ENCODE measurements around the gene H2BK1. TPM values are rescaled to one million over a fixed set of nuclear protein-coding genes. Genes with fewer than 3 reads are reported as not detected.

The H2BK1 gene
- total RNA-seq, 2 donors from 2014 or later = 3.4 to 4.4 TPM

DNA sequence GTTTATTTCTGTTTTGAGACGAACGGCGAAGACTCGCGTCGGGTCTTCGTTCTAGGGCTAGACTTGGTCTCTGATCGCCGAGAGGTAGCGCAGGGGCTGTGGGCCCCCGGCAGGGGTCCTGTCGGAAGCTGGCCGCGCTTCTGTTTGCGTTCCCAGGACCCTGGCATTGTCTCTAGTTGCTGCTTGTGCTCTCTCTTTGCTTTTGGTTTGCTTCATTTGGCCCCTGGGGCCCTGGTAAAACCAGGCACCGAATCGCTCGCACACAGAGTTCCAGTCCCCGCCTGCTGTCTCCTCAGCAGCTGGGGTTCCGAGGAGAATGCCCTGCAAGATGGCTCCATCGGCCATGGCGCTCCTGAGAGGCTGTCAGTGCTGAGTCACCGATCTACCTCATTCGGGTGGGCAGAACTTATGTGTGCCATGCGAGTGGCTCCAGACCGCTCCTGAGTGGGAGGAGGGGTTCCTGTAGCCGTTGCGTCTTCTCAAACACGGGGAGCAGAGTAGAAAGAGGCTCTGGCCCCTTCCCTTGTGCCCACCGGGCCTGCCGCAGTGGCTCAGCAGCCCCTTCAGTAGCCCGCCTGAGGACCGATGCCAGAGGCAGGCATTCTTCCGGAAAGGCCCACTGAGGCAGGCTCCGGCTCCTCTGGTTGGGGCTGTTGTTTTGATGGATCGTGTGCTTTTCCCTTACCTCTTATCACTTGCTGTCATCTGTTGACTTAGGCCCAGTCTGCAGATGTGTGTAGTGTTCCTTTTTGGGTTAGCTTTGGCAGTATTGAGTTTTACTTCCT lies 22.8 kb upstream of the H2BK1 start:
- H3K9me3 Mint-ChIP-seq = no peaks in the 10 kb centered on the region
- no peaks in the 10 kb centered on the region for H3K27me3 Mint-ChIP-seq (ENCODE audit: low read depth)
- peak overlapping the region; percentile 99 for H3K27ac Mint-ChIP-seq
- peak overlapping the region; percentile 100 for H3K4me3 Mint-ChIP-seq
- H3K36me3 Mint-ChIP-seq (ENCODE audit: insufficient read depth in 2 of 2) = peaks cover 5 to 10% of the 10 kb centered on the region in 2 donors
- H3K4me1 Mint-ChIP-seq (ENCODE audit: low read depth) = peaks cover 32% of the 10 kb centered on the region
- DNase-seq (peak; percentile 76 to 86), ATAC-seq (replicated peaks in 1 of 2) (peak; percentile 83 to 85)

DNA sequence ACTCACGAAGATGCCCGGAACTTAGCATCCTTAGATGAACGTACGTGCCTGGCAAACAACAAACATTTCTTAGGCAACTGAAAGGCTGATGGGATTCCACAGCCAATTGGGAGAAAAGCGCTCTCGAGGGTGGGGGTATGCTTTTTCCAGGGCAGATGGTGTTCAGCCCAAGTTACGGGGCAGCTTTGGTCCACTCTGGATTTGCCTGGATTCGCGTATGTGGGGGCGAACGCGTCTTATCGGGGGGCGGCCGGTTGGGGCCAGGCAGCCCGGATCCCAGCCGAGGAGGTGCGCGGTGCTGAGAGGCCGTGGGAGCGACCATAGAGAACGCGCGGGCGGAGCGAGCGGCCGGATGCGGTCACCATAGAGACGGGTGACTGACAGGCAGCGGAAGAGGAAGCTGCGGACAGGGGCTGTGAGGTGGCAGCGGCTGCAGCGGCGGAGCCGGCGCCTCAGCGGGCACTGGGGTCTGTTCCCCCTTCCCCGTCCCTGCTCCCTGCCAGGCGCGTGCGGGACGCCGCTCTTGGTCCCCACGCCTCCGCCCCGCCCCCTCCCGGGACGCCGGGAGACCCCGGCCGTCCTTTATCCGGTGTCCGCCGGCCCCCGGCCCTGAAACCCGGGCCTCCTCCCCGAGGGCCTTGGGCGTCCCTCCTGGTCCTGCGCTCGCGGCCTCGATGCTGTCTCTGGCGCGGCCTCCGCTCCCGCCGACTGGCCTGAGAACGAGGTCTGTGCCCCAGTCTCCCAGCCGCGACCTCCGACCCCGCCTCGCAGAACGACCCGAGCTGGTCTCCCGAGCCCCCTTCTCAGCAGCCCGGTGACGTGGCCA lies 22.0 kb upstream of the H2BK1 start, which contains the start of gene CHPF2:
Gene CHPF2, plus strand, starts transcription at position 393 of the 826 bp plus-strand sequence. CDS start 1,529 bp downstream, outside the sequence.
- Mint-ChIP-seq H3K27me3 (ENCODE audit: low read depth) (no peaks in the 10 kb centered on the region), H3K4me3 (peak within 1 kb of the TSS; percentile 100), H3K36me3 (ENCODE audit: insufficient read depth in 2 of 2) (peaks cover 5 to 10% of the 10 kb centered on the region in 2 donors), H3K4me1 (ENCODE audit: low read depth) (peaks cover 38% of the 10 kb centered on the region), H3K9me3 (no peaks in the 10 kb centered on the region), H3K27ac (peak within 1 kb of the TSS; percentile 99)
- ATAC-seq (replicated peaks in 1 of 2) = peak; percentile 94 to 96
- peak; percentile 94 to 96 for DNase-seq

DNA sequence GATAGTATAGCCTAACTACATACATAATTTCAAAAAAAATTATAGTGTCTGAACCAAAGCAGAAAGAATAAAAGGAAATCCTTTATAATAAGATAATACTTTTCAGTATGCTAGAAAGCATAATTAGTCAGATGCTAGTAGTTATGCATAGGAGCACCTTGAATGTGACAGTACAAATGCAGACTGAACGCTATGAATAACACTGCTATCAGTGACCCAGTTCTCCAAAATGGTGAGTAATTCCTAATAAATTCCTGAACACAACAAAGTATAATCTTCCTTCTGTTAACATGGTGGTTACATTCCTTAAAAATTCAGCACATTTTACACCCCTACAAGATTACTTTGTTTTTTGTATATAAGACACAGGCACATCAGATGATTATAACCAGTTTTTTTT lies 20.8 kb upstream of the H2BK1 start:
- H3K36me3 Mint-ChIP-seq (ENCODE audit: insufficient read depth in 2 of 2) = peaks cover 10 to 11% of the 10 kb centered on the region in 2 donors
- ATAC-seq (replicated peaks in 1 of 2) (no peak), DNase-seq (no peak)
- H3K4me3 Mint-ChIP-seq = peak overlapping the region; percentile 94 to 100
- no peaks in the 10 kb centered on the region for H3K9me3 Mint-ChIP-seq
- H3K4me1 Mint-ChIP-seq (ENCODE audit: low read depth) = peaks cover 50% of the 10 kb centered on the region
- H3K27me3 Mint-ChIP-seq (ENCODE audit: low read depth) = no peaks in the 10 kb centered on the region
- H3K27ac Mint-ChIP-seq = no peak overlapping the region

DNA sequence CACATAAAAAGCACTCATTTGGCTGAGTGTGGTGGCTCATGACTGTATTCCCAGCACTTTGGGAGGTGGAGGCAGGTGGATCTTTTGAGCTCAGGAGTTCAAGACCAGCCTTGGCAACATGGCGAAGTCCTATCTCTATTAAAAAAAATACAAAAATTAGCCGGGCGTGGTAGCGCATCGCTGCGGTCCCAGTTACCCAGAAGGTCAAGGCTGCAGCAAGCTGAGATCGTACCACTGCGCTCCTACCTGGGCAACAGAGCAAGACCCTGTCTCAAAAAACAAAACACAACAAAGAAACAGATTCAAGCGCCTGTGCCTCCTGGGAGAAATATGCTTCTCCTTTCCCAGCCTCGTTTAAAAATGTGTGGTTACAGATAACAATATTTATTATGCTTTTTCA lies 19.0 kb upstream of the H2BK1 start:
- H3K36me3 Mint-ChIP-seq (ENCODE audit: insufficient read depth in 2 of 2) = peaks cover 12 to 18% of the 10 kb centered on the region in 2 donors
- DNase-seq (no peak), ATAC-seq (replicated peaks in 1 of 2) (no peak)
- H3K27ac Mint-ChIP-seq = no peak overlapping the region
- peaks cover 61% of the 10 kb centered on the region for H3K4me1 Mint-ChIP-seq (ENCODE audit: low read depth)
- H3K4me3 Mint-ChIP-seq = no peak overlapping the region
- no peaks in the 10 kb centered on the region for H3K27me3 Mint-ChIP-seq (ENCODE audit: low read depth)
- H3K9me3 Mint-ChIP-seq = no peaks in the 10 kb centered on the region

DNA sequence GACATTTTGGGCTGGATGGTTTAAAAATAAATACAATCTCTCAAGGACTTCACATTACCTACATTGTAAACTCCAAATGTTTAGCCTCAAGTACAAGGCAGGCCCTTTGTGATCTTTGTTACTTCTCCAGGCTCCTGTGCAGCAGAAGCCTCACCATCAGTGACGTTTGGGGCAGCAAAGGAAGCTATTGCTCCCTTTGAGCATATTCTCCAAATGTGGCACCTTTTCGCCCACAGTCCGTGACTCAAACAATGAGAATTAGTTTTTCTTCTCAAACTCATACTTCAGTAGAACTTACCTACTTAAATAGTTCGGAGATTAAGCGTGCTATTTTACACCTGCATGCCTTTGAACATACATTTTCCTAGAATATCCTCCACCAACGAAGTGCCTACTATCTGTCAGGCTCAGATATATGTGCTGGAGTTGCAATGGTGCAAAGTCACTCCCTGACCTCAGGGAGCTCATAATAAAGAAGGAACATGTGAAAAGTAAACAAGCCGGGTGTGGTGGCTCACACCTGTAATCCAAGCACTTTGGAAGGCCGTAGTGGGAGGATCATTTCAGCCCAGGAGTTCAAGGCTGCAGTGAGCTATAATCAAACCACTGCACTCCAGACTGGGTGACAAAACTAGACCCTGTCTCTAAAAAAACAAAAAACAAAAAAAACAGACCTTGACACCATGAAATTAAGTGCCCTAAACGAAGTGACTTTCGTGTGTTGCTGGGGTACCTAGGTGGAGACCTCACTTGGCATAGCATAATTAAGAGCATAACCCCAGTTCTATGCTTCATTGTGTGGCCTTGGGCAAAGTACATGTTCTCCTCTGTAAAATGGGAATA lies 18.0 kb upstream of the H2BK1 start:
- DNase-seq = no peak
- no peaks in the 10 kb centered on the region for H3K9me3 Mint-ChIP-seq
- peaks cover 13 to 21% of the 10 kb centered on the region in 2 donors for H3K36me3 Mint-ChIP-seq (ENCODE audit: insufficient read depth in 2 of 2)
- peak overlapping the region; percentile 97 to 99 for H3K4me3 Mint-ChIP-seq
- peaks cover 51% of the 10 kb centered on the region for H3K4me1 Mint-ChIP-seq (ENCODE audit: low read depth)
- ATAC-seq (replicated peaks in 1 of 2) = no peak
- peak overlapping the region; percentile 76 for H3K27ac Mint-ChIP-seq
- no peaks in the 10 kb centered on the region for H3K27me3 Mint-ChIP-seq (ENCODE audit: low read depth)

DNA sequence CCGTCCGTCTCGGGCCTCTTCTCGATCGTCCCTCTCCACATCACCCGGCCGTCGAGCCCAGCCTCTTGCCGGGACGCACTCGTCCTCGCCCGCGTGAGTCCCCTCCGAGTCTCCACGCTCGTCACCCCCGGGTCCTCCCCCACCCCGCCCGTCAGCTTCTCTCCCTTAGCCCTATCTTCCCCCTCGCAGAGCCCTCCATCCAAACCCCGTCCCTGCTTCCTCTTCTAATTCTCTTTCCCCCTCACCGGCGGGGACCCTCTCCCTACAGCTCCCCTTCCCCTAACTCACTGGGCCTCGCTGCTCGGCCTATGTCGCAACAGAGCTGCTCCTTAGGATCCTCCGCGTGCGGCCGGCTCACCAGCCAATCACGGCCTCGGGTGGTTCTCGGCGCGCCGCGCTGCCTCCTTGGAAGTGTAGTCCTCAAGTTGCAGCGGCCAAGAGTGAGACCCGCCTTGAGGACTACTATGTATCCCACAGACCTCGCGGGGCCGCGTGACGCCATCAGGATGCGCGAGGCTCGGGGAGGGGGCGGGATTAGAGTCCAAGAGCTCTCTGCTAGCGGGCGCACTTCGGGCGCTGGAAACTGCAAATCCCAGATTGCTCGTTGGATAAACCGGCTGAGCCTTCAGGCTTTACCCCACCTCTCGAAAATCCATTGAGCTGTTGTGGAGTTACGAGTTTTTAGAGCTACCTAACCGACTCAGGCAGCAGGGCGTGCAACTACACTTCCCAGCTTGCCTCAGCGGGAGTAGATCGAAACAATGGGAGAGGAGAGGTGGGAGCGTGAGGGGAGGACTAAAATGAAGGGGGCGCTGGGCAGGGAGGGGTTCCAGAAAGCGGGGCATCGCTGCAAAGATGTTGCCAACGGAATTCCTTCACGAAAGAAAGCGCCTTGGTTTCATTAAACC lies 16.8 kb upstream of the H2BK1 start, which contains the start of gene ABCF2:
Gene ABCF2, minus strand, starts transcription at position 331 of the 908 bp plus-strand sequence. CDS start 747 bp downstream, outside the sequence.
- Mint-ChIP-seq H3K4me1 (ENCODE audit: low read depth) (peaks cover 47% of the 10 kb centered on the region), H3K4me3 (peak within 1 kb of the TSS; percentile 97 to 99), H3K27me3 (ENCODE audit: low read depth) (no peaks in the 10 kb centered on the region), H3K9me3 (no peaks in the 10 kb centered on the region), H3K27ac (peak within 1 kb of the TSS; percentile 97), H3K36me3 (ENCODE audit: insufficient read depth in 2 of 2) (peaks cover 10 to 16% of the 10 kb centered on the region in 2 donors)
- peak; percentile 97 to 98 for DNase-seq
- ATAC-seq (replicated peaks in 1 of 2) = peak; percentile 100

DNA sequence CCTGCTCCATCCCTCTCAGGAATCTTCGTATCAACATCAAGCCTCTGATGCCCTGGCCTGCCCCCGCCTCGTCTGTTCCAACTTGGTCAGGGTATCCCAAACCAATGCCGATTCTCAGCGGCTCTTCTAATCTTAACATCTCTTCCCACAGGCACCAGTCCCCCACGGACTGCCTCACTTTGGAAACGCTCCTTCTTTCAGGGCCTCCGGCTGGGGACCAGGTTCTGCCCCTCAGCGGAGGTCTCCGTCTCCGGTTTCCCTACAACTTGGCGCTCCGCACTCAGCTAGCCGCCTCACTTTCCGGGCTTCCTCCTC lies 16.2 kb upstream of the H2BK1 start:
- DNase-seq (no peak), ATAC-seq (replicated peaks in 1 of 2) (no peak)
- Mint-ChIP-seq H3K36me3 (ENCODE audit: insufficient read depth in 2 of 2) (peaks cover 12 to 18% of the 10 kb centered on the region in 2 donors), H3K27me3 (ENCODE audit: low read depth) (no peaks in the 10 kb centered on the region), H3K4me3 (peak overlapping the region; percentile 97 to 99), H3K27ac (peak overlapping the region; percentile 97), H3K4me1 (ENCODE audit: low read depth) (peaks cover 41% of the 10 kb centered on the region), H3K9me3 (no peaks in the 10 kb centered on the region)

DNA sequence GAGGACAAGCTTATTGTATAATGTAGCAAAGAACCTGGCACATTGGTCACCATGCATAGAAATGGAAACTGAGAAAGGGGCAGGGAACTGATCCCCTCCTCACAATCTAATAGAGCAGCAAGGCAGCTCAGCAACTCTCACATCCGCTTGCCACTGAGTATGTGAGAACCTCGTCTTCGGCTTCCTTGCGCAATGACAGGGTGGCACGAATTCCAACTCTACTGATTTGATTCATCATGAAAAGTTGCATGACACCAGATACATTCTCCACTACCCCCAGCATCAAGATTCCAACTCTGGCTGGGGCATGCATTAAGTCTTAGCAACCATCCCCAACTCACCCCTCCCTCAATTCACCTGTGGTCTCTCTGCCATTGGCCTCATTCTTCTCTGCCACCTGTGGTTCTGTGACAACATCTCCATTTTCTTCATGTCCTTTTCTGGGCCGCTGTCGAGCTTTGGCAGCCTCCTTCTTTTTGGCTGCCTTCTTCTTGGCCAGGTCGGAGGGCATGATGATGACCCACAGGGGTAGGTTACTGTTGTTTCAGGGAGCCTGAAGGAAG lies 15.7 kb upstream of the H2BK1 start:
- H3K36me3 Mint-ChIP-seq (ENCODE audit: insufficient read depth in 2 of 2) = peaks cover 13 to 19% of the 10 kb centered on the region in 2 donors
- ATAC-seq (replicated peaks in 1 of 2) = no peak
- peak overlapping the region; percentile 97 to 99 for H3K4me3 Mint-ChIP-seq
- H3K4me1 Mint-ChIP-seq (ENCODE audit: low read depth) = peaks cover 36% of the 10 kb centered on the region
- no peak for DNase-seq
- peak overlapping the region; percentile 97 for H3K27ac Mint-ChIP-seq
- H3K27me3 Mint-ChIP-seq (ENCODE audit: low read depth) = no peaks in the 10 kb centered on the region
- H3K9me3 Mint-ChIP-seq = no peaks in the 10 kb centered on the region

DNA sequence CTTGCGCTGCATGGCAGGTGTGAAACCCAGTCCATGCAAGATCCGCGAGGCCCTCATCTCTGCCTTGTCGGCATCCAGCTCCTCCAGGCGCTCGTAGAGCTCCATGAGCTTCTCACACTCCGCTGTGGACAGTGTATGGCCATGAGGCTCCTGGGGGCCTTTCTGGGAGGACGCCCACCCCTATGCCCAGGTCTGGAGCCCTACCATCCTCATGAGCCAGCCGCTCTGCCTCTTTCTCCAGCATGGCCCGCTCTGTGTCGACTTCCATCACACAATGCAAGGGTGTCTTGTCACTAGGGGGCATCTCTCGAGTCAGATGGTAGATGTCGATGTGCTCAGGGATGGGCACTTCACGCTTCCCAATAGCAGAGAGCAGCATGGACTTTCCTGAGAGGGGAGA lies 13.4 kb upstream of the H2BK1 start:
- H3K36me3 Mint-ChIP-seq (ENCODE audit: insufficient read depth in 2 of 2) = peaks cover 16 to 33% of the 10 kb centered on the region in 2 donors

DNA sequence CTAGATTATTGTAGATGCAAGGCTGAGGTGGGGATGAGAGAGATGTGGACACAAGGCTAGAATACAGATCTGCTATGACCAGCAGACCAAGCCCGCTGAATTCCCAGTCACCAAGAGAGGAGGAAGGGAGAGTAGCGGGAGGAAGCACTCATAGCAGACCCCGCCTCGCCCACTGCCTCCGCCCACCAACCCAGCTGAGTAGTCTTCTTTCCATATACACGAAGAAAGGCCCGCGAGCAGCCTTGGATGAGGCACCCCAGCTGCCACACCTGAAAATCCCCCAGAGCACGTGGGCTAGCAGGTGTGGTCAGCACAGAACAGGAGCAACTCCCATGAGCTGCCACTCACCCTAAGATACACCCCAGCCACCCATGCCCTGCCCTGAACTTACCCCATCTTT lies 7.9 kb upstream of the H2BK1 start:
- no peak overlapping the region for H3K4me3 Mint-ChIP-seq
- DNase-seq = no peak
- H3K27me3 Mint-ChIP-seq (ENCODE audit: low read depth) = no peaks in the 10 kb centered on the region
- peaks cover 15 to 39% of the 10 kb centered on the region in 2 donors for H3K36me3 Mint-ChIP-seq (ENCODE audit: insufficient read depth in 2 of 2)
- H3K4me1 Mint-ChIP-seq (ENCODE audit: low read depth) = peaks cover 6% of the 10 kb centered on the region
- ATAC-seq (replicated peaks in 1 of 2) = no peak
- H3K9me3 Mint-ChIP-seq = no peaks in the 10 kb centered on the region
- peak overlapping the region; percentile 42 for H3K27ac Mint-ChIP-seq

More for the DNA sequence above, 13.4 kb upstream of the H2BK1 start:
- ATAC-seq (replicated peaks in 1 of 2) = no peak
- H3K4me1 Mint-ChIP-seq (ENCODE audit: low read depth) = peaks cover 41% of the 10 kb centered on the region
- no peak overlapping the region for H3K27ac Mint-ChIP-seq
- no peak overlapping the region for H3K4me3 Mint-ChIP-seq
- no peak for DNase-seq
- no peaks in the 10 kb centered on the region for H3K27me3 Mint-ChIP-seq (ENCODE audit: low read depth)
- no peaks in the 10 kb centered on the region for H3K9me3 Mint-ChIP-seq

DNA sequence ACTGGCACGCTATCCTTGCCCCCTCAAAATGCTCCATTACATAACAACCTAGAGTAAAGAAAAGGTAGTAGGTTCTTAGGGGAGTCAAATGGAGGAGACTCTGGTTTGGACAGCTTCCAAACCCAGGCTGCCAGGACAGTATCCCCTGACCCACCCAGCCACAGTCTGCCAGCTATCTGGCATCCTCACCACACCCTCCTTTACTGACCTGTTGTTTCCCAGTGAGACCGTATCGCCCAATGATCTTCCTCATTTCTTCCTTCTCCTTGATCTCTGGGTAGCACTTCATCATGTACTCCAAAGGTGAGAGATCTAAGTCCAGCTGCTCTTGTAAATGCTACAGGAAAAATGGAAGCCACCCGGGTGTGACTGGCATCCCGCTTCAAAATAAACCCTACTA lies 5.1 kb upstream of the H2BK1 start:
- Mint-ChIP-seq H3K4me3 (no peak overlapping the region), H3K4me1 (ENCODE audit: low read depth) (peaks cover 6% of the 10 kb centered on the region), H3K27me3 (ENCODE audit: low read depth) (no peaks in the 10 kb centered on the region), H3K27ac (no peak overlapping the region), H3K9me3 (no peaks in the 10 kb centered on the region), H3K36me3 (ENCODE audit: insufficient read depth in 2 of 2) (peaks cover 10 to 31% of the 10 kb centered on the region in 2 donors)
- DNase-seq (no peak), ATAC-seq (replicated peaks in 1 of 2) (no peak)
